ENCODE results near the gene PGAM5. TPM values are rescaled to one million over a fixed set of nuclear protein-coding genes. Genes with fewer than 3 reads are reported as not detected.

The PGAM5 gene
- total and polyA plus RNA-seq, 9 of the 15 experiments (the other 6 are each of a cell fraction or from before 2014, with no cell fraction given) = 7.4 to 121 (median 69.5) TPM

DNA sequence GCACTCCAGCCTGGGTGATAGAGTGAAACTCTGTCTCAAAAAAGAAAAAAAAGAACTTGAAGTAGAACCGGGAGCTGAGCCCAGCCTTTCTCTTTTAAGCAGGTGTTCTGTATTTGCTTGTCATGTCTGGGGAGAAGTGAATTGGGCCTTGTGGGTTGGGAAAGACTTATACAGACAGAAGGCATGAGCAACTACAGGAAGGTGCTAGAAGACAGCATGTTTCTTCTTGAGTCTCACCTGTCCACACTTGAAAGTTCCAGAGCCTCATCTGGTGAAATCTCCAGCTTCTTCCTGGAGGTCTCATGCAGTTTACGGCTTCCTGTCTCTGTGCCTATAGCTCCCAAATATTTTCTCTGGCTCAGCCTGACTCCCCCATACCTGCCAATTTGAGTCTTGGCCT is 2.5 kb downstream of the PGAM5 start (continued):
- TF ChIP-seq, protein P1, sequence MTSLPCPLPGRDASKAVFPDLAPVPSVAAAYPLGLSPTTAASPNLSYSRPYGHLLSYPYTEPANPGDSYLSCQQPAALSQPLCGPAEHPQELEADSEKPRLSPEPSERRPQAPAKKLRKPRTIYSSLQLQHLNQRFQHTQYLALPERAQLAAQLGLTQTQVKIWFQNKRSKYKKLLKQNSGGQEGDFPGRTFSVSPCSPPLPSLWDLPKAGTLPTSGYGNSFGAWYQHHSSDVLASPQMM (CRISPR knock-in tag; IDR thresholded peaks at IDR 0.05) = no peak
- TF ChIP-seq FOSL1 (tag; conservative IDR thresholded peaks at IDR 0.05) = no peak
- no peak for TF ChIP-seq CBX3 (IDR thresholded peaks at IDR 0.05; ENCODE audit: borderline replicate concordance in 1 of 2, low read length in 2 of 2)
- TF ChIP-seq NUFIP1 (IDR thresholded peaks at IDR 0.05; ENCODE audit: partially characterized antibody) = no peak
- TF ChIP-seq, protein P2, sequence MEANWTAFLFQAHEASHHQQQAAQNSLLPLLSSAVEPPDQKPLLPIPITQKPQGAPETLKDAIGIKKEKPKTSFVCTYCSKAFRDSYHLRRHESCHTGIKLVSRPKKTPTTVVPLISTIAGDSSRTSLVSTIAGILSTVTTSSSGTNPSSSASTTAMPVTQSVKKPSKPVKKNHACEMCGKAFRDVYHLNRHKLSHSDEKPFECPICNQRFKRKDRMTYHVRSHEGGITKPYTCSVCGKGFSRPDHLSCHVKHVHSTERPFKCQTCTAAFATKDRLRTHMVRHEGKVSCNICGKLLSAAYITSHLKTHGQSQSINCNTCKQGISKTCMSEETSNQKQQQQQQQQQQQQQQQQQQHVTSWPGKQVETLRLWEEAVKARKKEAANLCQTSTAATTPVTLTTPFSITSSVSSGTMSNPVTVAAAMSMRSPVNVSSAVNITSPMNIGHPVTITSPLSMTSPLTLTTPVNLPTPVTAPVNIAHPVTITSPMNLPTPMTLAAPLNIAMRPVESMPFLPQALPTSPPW (CRISPR knock-in tag; IDR thresholded peaks at IDR 0.05) = no peak
- TF ChIP-seq CXXC5 (CRISPR knock-in tag; IDR thresholded peaks at IDR 0.05) = no peak

DNA sequence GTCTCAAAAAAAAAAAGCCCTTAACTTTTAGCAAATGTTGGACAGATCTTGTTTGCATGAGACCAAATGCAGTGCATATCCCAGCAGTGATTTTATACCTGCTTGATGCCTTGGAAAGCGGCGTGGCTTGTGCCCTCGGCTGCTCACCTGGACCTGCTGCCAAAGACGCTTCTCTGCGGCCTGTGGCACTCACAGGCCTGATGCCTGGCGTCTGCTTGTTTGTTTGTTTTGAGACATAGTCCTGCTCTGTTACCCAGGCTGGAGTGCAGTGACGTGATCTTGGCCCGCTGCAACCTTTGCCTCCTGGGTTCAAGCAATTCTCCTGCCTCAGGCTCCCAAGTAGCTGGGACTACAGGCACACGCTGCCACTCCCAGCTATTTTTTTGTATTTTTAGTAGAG is 5.2 kb downstream of the PGAM5 start:
- peaks cover 68% of the 10 kb centered on the region for H3K36me3 ChIP-seq (ENCODE audit: control insufficient read depth, insufficient read depth, low read length)
- in situ Hi-C loops (cut with MboI) (no loop called here), intact Hi-C loops (cut with micrococcal nuclease) (no loop called here)
- no peak overlapping the region for H2AFZ ChIP-seq (ENCODE audit: low read depth, low read length)
- no peak for FAIRE-seq
- no peak overlapping the region for H3K4me2 ChIP-seq (ENCODE audit: insufficient read depth, low read length)
- POLR2A ChIA-PET = no interaction called here
- H4K20me1 ChIP-seq (replicated peaks; ENCODE audit: control insufficient read depth, insufficient read depth, low read length) = no peaks in the 10 kb centered on the region; the same call in 1 of the 2 replicates
- H3K4me3 ChIP-seq = no peak overlapping the region
- no peak overlapping the region for H3K27ac ChIP-seq (ENCODE audit: extremely low read depth, low read depth, low read length)
- no peak for ATAC-seq
- TF ChIP-seq ZKSCAN3 (CRISPR knock-in tag; IDR thresholded peaks at IDR 0.05) (no peak), HDAC6 (IDR thresholded peaks at IDR 0.05; ENCODE audit: low read depth, low read length) (no peak), FOSL1 (tag; conservative IDR thresholded peaks at IDR 0.05) (no peak), RBM14 (IDR thresholded peaks at IDR 0.05; ENCODE audit: borderline replicate concordance, insufficient read depth, low read depth, low read length) (no peak), RBM39 (optimal IDR thresholded peaks at IDR 0.05; ENCODE audit: low read depth, low read length) (no peak), ESRRB (CRISPR knock-in tag; IDR thresholded peaks at IDR 0.05; ENCODE audit: borderline replicate concordance) (no peak), EGR1 (conservative IDR thresholded peaks at IDR 0.05) (no peak), ZNF644 (tag; IDR thresholded peaks at IDR 0.05; ENCODE audit: low read depth) (no peak), ZNF146 (CRISPR knock-in tag; IDR thresholded peaks at IDR 0.05; ENCODE audit: unreplicated experiment) (no peak), NR2F6 (CRISPR knock-in tag; IDR thresholded peaks at IDR 0.05) (no peak), PYGO2 (tag; IDR thresholded peaks at IDR 0.05) (no peak), KDM2B (CRISPR knock-in tag; IDR thresholded peaks at IDR 0.05) (no peak), LARP7 (IDR thresholded peaks at IDR 0.05) (no peak), PRMT5 (CRISPR knock-in tag; IDR thresholded peaks at IDR 0.05) (no peak), SREBF2 (CRISPR knock-in tag; IDR thresholded peaks at IDR 0.05) (no peak)
- TF ChIP-seq, protein P3, sequence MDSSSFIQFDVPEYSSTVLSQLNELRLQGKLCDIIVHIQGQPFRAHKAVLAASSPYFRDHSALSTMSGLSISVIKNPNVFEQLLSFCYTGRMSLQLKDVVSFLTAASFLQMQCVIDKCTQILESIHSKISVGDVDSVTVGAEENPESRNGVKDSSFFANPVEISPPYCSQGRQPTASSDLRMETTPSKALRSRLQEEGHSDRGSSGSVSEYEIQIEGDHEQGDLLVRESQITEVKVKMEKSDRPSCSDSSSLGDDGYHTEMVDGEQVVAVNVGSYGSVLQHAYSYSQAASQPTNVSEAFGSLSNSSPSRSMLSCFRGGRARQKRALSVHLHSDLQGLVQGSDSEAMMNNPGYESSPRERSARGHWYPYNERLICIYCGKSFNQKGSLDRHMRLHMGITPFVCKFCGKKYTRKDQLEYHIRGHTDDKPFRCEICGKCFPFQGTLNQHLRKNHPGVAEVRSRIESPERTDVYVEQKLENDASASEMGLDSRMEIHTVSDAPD (CRISPR knock-in tag; IDR thresholded peaks at IDR 0.05) = no peak
- DNase-seq (ENCODE audit: extremely low read depth in 1 of 4, low spot score in 3 of 4) = no peak
- H3K27me3 ChIP-seq (ENCODE audit: control insufficient read depth in 2 of 2, insufficient read depth in 2 of 2, low read length in 2 of 2) = no peaks in the 10 kb centered on the region
- no peak overlapping the region for H3K9ac ChIP-seq (ENCODE audit: insufficient read depth in 1 of 2, low read depth in 2 of 2, low read length in 2 of 2)
- H3K9me3 ChIP-seq (replicated peaks; ENCODE audit: control insufficient read depth, insufficient read depth, low read depth, low read length) = no peaks in the 10 kb centered on the region
- no TSS peak for BruUV-seq (replicated peaks)
- peaks cover 0 to 11% of the 10 kb centered on the region in 2 experiments; a peak in 3 of 5 replicates for H3K4me1 ChIP-seq (replicated peaks in 1 of 2; ENCODE audit: control insufficient read depth in 2 of 2, insufficient read depth in 2 of 2, low read length in 2 of 2)
- H3K79me2 ChIP-seq (ENCODE audit: control insufficient read depth, insufficient read depth, low read length) = peaks cover 42% of the 10 kb centered on the region
- no peaks in the 10 kb centered on the region for H3K9me1 ChIP-seq (ENCODE audit: control insufficient read depth, insufficient read depth, low read length)
- WGBS (ENCODE audit: insufficient coverage, low coverage, missing lambda C conversion rate) = 84% methylated on average over 8 of the region's 9 CpGs
- CTCF ChIA-PET (ENCODE audit: low intra/inter-chr PET ratio) = no interaction called here
